ENCODE measurements around the gene PLET1.
"Not testable (repeated sequence)": the region's sequence is repeated elsewhere in the genome, so short reads cannot be mapped to it uniquely, and the experiment has no call there.

PLET1 gene

DNA sequence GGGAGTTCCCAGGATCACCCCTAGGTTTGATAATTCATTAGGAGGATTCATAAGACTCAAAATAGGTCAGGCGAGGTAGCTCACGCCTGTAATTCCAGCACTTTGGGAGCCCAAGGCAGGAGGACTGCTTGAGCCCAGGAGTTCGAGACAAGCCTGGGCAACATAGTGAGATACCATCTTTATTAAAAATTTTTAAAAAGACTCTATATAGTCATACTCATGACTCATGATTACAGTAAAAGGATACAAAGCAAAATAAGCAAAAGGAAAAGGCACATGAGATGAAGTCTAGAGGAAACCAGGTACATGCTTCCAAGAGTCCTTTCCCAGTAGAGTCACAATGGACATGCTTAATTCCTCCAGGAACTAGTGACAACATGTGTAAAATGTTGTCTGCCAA is 48.4 kb downstream of the PLET1 start:
- DNase-seq (ENCODE audit: low read depth in 2 of 2), result no peak

DNA sequence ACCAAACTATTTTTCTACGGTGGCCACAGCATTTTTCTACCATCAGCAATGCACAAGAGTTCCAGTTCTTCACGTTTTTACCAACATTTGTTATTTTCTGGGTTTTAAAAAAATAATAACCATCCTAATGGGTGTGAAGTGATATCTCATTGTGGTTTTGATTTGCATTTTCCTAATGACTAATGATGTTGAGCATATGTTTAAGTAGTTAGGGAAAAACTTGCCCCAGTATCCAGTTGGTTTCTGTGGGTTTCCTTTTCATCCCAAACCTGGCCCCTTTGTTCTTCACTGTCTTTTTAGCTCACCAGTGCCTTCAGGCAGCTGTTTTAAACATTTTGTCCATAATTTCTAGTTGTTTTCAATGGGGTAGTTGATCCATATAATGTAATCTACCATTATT is 49.1 kb downstream of the PLET1 start:
- no peak for DNase-seq (ENCODE audit: low read depth in 2 of 2)

DNA sequence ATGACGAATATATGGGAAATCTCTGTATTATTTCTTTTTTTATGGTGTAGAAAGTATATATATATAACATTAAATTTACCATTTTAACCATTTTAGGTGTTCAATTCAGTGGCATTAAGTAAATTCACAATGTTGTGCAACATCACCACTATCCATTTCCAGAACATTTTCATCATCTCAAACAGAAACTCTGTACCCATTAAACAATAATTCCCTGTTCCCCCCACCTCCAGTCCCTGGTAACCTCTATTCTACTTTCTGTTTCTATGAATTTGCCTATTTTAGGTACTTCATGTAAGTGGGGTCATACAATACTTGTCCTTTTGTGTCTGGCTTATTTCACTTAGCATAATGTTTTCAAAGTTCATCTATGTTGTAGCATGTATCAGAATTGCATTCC is 49.8 kb downstream of the PLET1 start:
- DNase-seq (ENCODE audit: low read depth in 2 of 2), result no peak

DNA sequence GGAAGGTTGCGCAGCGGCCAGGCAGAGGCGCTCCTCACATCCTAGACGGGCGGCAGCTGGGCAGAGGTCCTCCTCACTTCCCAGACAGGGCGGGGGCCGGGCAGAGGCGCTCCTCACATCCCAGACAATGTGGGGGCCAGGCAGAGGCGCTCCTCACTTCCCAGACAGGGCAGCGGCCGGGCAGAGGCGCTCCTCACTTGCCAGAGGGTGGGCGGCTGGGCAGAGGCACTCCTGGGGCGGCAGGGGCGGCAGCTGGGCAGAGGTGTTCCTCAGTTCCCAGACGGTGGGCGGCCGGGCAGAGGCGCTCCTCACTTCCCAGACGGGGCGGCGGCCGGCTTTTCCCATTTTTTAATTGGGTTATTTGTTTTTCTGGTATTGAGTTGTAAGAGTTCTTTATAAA is 54.6 kb downstream of the PLET1 start:
- DNase-seq (ENCODE audit: low read depth in 2 of 2), result no peak

DNA sequence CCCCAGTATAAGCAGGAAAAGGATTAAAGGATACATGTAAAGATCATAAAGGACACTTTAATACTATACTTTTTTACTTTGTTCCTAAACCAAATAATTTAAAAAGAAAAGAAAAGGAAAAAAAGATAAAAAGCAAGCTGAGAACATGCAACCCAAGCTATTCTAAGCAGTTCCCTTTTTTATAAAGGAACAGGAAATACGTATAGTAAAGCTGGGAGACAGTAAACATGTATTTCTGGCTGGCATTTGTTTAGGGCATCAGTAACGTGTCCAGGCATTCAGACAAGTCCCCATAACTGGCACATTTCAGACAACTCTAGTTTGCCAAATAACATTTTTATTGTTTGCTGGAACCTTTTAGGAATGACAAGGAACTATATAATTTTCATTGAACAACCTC is 60.4 kb downstream of the PLET1 start:
- no peak for DNase-seq (ENCODE audit: low read depth in 2 of 2)

DNA sequence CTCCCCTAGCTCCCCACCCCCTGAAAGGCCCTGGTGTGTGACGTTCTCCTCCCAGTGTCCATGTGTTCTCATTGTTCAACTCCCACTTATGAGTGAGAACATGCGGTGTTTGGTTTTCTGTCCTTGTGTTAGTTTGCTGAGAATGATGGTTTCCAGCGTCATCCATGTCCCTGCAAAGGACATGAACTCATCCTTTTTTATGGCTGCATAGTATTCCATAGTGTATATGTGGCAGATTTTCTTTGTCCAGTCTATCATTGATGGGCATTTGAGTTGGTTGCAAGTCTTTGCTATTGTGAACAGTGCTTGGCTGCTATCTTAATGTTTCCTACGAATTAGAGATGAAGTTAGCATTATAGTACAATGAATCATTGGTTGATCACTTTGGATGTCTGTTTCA is 61.6 kb downstream of the PLET1 start:
- not testable (repeated sequence) for DNase-seq (ENCODE audit: low read depth in 2 of 2)

Data from fibroblast of skin of left biceps (primary cell).